HepG2 (cell line): ENCODE data around the gene SSBP2.

Experiments
- BRF2 ChIP-seq: sonication (generic); formaldehyde crosslinking; IDR thresholded peaks from 2 replicates; pipeline ENCODE4 v1.8.1; 2022; ENCODE audit warnings: mild to moderate bottlenecking, missing genetic modification reagents
- CTCF ChIP-seq: sonication (generic); formaldehyde crosslinking; IDR thresholded peaks from 2 replicates; pipeline ENCODE4 v1.5.0; 2020; ENCODE audit warnings: mild to moderate bottlenecking, missing genetic modification reagents, moderate library complexity
- MAX ChIP-seq: IDR thresholded peaks from 2 replicates; pipeline ENCODE4 v1.6.1; 2012; ENCODE audit warnings: inconsistent platforms
- MAZ ChIP-seq, 2 experiments: sonication (generic) in 1 of 2; formaldehyde crosslinking in 1 of 2; IDR thresholded peaks; 2 replicates each; pipeline versions ENCODE4 v1.5.0 to v1.6.1; 2012 to 2020; ENCODE audit warnings: low read depth in 2 of 2, mild to moderate bottlenecking in 2 of 2, borderline replicate concordance in 1 of 2, improper control_type of control experiment in 1 of 2, low read length in 1 of 2, missing genetic modification reagents in 1 of 2, moderate library complexity in 1 of 2
- TOE1 ChIP-seq: sonication (generic); formaldehyde crosslinking; IDR thresholded peaks from 2 replicates; pipeline ENCODE4 v1.4.0; 2020; ENCODE audit warnings: mild to moderate bottlenecking, missing genetic modification reagents

GRCh38 chr5:81776258-81776657 is 25.4 kb upstream of the SSBP2 start:
- TF ChIP-seq BRF2 (CRISPR knock-in tag) = no peak
- no peak for TF ChIP-seq CTCF (CRISPR knock-in tag)
- no peak for TF ChIP-seq TOE1 (CRISPR knock-in tag)
- TF ChIP-seq MAZ (IDR thresholded peaks at IDR 0.05; ENCODE audit: borderline replicate concordance, low read depth, low read length) = no peak
- TF ChIP-seq MAZ (CRISPR knock-in tag; IDR thresholded peaks at IDR 0.05; ENCODE audit: low read depth) = no peak
- TF ChIP-seq MAX = no peak
